DMS114 treated with DMSO at 0.1 percent for 48 hours (cell line): ENCODE measurements around the gene ARPC5.

Experiments used
- DNase-seq: peaks from one replicate; lab custom pipeline; 2025; ENCODE audit not compliant: unreplicated experiment; lab: John Stamatoyannopoulos, UW

Gene ARPC5

GRCh38 chr1:183612407-183612806 lies 23.2 kb downstream of the ARPC5 start:
- DNase-seq = no peak

- no peak for DNase-seq
Observed at GRCh38 chr1:183611021-183611420, 24.6 kb downstream of the ARPC5 start.

- no peak for DNase-seq
Observed at GRCh38 chr1:183609759-183610452, 25.7 kb downstream of the ARPC5 start.

- peak; percentile 5 for DNase-seq
Observed at GRCh38 chr1:183609313-183609712, 26.3 kb downstream of the ARPC5 start.

GRCh38 chr1:183607322-183607980 lies 28.1 kb downstream of the ARPC5 start:
- DNase-seq = no peak

- DNase-seq = no peak
Observed at GRCh38 chr1:183605904-183606303, 29.7 kb downstream of the ARPC5 start.

GRCh38 chr1:183604815-183605214 lies 30.8 kb downstream of the ARPC5 start:
- DNase-seq = no peak

- DNase-seq = no peak
Observed at GRCh38 chr1:183604038-183604808, 31.4 kb downstream of the ARPC5 start.

- DNase-seq = no peak
Observed at GRCh38 chr1:183602510-183602909, 33.1 kb downstream of the ARPC5 start.

GRCh38 chr1:183600634-183601033 lies 34.9 kb downstream of the ARPC5 start:
- DNase-seq = no peak

GRCh38 chr1:183600136-183600535 lies 35.4 kb downstream of the ARPC5 start:
- DNase-seq = no peak

GRCh38 chr1:183598386-183598785 lies 37.2 kb downstream of the ARPC5 start:
- no peak for DNase-seq

GRCh38 chr1:183597656-183598347 lies 37.8 kb downstream of the ARPC5 start:
- no peak for DNase-seq

- no peak for DNase-seq
Observed at GRCh38 chr1:183596500-183596899, 39.1 kb downstream of the ARPC5 start.

- DNase-seq = no peak
Observed at GRCh38 chr1:183595537-183595936, 40.0 kb downstream of the ARPC5 start.

GRCh38 chr1:183593356-183593755 lies 42.2 kb downstream of the ARPC5 start:
- DNase-seq = no peak

- no peak for DNase-seq
Observed at GRCh38 chr1:183592733-183593132, 42.9 kb downstream of the ARPC5 start.

GRCh38 chr1:183590244-183591191 lies 45.1 kb downstream of the ARPC5 start, which contains the start of gene NCF2:
TSS of gene NCF2 (minus strand) at chr1:183590459. CDS start at chr1:183590329, 130 bp downstream.
- DNase-seq = no peak

- no peak for DNase-seq
Observed at GRCh38 chr1:183589874-183590243, 45.7 kb downstream of the ARPC5 start.

- DNase-seq = no peak
Observed at GRCh38 chr1:183589384-183589783, 46.2 kb downstream of the ARPC5 start.
